PFSK-1 (cell line): ENCODE data around the gene HIF1A.

ENCODE experiments used
- FOXP2 ChIP-seq: optimal IDR thresholded peaks from 2 replicates; pipeline ENCODE3; 2011; ENCODE audit warnings: borderline replicate concordance, control low read depth, inconsistent platforms; ENCODE audit not compliant: insufficient read depth; ENCODE audit errors: extremely low read length, extremely low read depth
- POLR2AphosphoS5 ChIP-seq: IDR thresholded peaks from 2 replicates; pipeline ENCODE4 v1.6.1; 2012; ENCODE audit warnings: low read depth, mild to moderate bottlenecking, control low read depth, low read length, moderate library complexity
- SIN3A ChIP-seq: IDR thresholded peaks from 2 replicates; pipeline ENCODE4 v1.6.1; 2012; ENCODE audit warnings: mild to moderate bottlenecking, low read length, moderate library complexity, borderline replicate concordance; ENCODE audit not compliant: insufficient read depth

- no peak for TF ChIP-seq FOXP2
- TF ChIP-seq POLR2AphosphoS5, result no peak
- TF ChIP-seq SIN3A, result no peak
Observed at GRCh38 chr14:61710853-61711817, 15.8 kb downstream of the HIF1A start.
